Panc1 (cell line): Measurements from ENCODE around the gene CUX1.

Source experiments
- CTCF ChIP-seq: fragments of 450-650 bp; IDR thresholded peaks from 2 replicates; pipeline ENCODE4 v1.5.1; 2017; ENCODE audit warnings: mild to moderate bottlenecking
- POLR2AphosphoS5 ChIP-seq: IDR thresholded peaks from 2 replicates; pipeline ENCODE4 v1.6.1; 2012; ENCODE audit warnings: mild to moderate bottlenecking, low read depth, low read length, moderate library complexity
- SIN3A ChIP-seq: IDR thresholded peaks from 2 replicates; pipeline ENCODE4 v1.6.1; 2012; ENCODE audit warnings: low read depth, mild to moderate bottlenecking, low read length, moderate library complexity, borderline replicate concordance; ENCODE audit not compliant: insufficient read depth

GRCh38 chr7:101816595-101817470, 593 bp upstream of the CUX1 start:
- TF ChIP-seq CTCF (peak; percentile 3; the same call in 1 of the 2 replicates), SIN3A (peak; percentile 28; the same call in 1 of the 2 replicates), POLR2AphosphoS5 (no peak)
